Natural killer cell (primary cell): ENCODE measurements around the gene DGKQ. TPM values are rescaled to one million over a fixed set of nuclear protein-coding genes. Genes with fewer than 3 reads are reported as not detected.
A peak's percentile ranks its signal among the peaks of the same experiment; 100 is the strongest.

Experiments used
- ATAC-seq, 3 donors: fragments of 150-1000 bp in 2 of 3; fragments of 200-7000 bp in 1 of 3; cut with Tn5 transposase; 1 replicate in 1 of 3; 2 replicates in 2 of 3; pipeline ENCODE4 v1.10.0; 2021; ENCODE audit warnings: mild to moderate bottlenecking in 2 of 3, moderate library complexity in 2 of 3
- DNase-seq, 2 donors: peaks; one replicate each; pipeline versions ENCODE4 v3.0.0 to v3.0.0-alpha.2; 2013 to 2021; ENCODE audit warnings: mixed read lengths in 1 of 2
- H3K27ac ChIP-seq: one replicate; pipeline ENCODE4 v1.5.1; 2013; ENCODE audit warnings: mild to moderate bottlenecking, low read length
- H3K27me3 ChIP-seq: one replicate; pipeline ENCODE4 v1.6.1; 2013; ENCODE audit warnings: low read length; ENCODE audit not compliant: control insufficient read depth, insufficient read depth
- H3K36me3 ChIP-seq: one replicate; pipeline ENCODE4 v1.6.1; 2013; ENCODE audit warnings: low read length; ENCODE audit not compliant: control insufficient read depth, insufficient read depth
- H3K4me1 ChIP-seq: one replicate; pipeline ENCODE4 v1.6.1; 2013; ENCODE audit warnings: low read length; ENCODE audit not compliant: control insufficient read depth, insufficient read depth
- H3K4me3 ChIP-seq: one replicate; pipeline ENCODE4 v1.5.1; 2013; ENCODE audit warnings: low read length
- H3K9me3 ChIP-seq: one replicate; pipeline ENCODE4 v1.6.1; 2013; ENCODE audit warnings: low read length; ENCODE audit not compliant: control insufficient read depth, insufficient read depth
- H3K27ac Mint-ChIP-seq, 2 donors: one replicate each; pipeline ENCODE4 v1.8.0; 2022; ENCODE audit warnings: mild to moderate bottlenecking in 2 of 2, mixed read lengths in 2 of 2, moderate library complexity in 1 of 2
- H3K27me3 Mint-ChIP-seq, 2 donors: one replicate each; pipeline ENCODE4 v1.8.0; 2022; ENCODE audit warnings: low read depth in 2 of 2, mixed read lengths in 2 of 2
- H3K36me3 Mint-ChIP-seq: one replicate; pipeline ENCODE4 v1.8.0; 2022; ENCODE audit warnings: mixed read lengths
- H3K4me1 Mint-ChIP-seq, 2 donors: one replicate each; pipeline ENCODE4 v1.8.0; 2022; ENCODE audit warnings: mixed read lengths in 2 of 2
- H3K4me3 Mint-ChIP-seq: one replicate; pipeline ENCODE4 v1.8.0; 2022; ENCODE audit warnings: mild to moderate bottlenecking, moderate library complexity, mixed read lengths
- H3K9me3 Mint-ChIP-seq, 2 donors: one replicate each; pipeline ENCODE4 v1.8.0; 2022; ENCODE audit warnings: mixed read lengths in 2 of 2
- WGBS: methylation state at CpG from one replicate; pipeline ENCODE4 v1.1.7; 2013; ENCODE audit warnings: missing lambda C conversion rate; ENCODE audit not compliant: insufficient coverage; 5-methylcytosine and 5-hydroxymethylcytosine counted together
- intact Hi-C: fragments of 100-400 bp; cut with micrococcal nuclease; formaldehyde crosslinking; loops from one replicate; pipeline ENCODE4 v1.14.2; 2022
- total RNA-seq, 4 donors: library from RNA; stranded (reverse); fragments of 120-200 nt in 1 of 4; gene quantifications; one replicate each; pipeline versions ENCODE4 v1.2.3 to v1.2.4, GENCODE V29; 2013 to 2022
- TF ChIP-seq, protein P1 (sequence below): fragments of 200-600 bp; IDR thresholded peaks from one replicate; pipeline ENCODE4 v1.8.0; 2022; ENCODE audit warnings: antibody characterized with exemption

Gene DGKQ
- total RNA-seq, 3 donors from 2014 or later (not counting 1 experiment from before 2014, with no cell fraction given): 64.2 to 79.5 (median 65.2) TPM

DNA sequence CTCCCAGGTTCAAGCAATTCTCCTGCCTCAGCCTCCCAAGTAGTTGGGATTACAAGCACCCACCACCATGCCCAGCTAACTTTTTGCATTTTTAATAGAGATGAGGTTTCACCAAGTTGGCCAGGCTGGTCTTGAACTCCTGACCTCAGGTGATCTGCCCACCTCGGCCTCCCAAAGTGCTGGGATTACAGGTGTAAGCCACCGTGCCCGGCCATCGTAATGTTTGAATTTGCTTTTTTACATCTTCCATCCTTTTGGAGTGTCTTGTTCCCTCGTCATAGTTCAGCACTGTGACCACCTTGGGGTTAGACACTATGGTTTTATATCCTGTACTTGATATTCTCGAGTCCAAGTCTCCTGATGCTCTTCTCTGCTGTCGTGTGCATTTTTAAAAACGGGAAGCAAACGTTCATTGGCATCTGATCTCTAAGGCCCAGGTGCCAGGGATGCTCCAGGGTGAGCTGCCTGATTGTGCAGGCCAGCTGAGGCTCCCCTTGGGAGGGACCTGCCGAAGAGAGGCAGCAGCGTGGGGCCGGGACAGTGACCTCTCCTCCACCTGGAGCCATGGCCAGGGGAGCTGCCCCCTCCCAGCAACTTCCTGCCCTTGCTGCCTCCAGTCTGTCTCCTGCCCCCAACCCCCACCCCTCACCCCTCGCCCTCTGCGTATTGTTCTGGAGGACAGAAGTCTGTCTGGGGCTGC is 16.7 kb downstream of the DGKQ start:
- no peaks in the 10 kb centered on the region for H3K36me3 Mint-ChIP-seq
- H3K4me3 Mint-ChIP-seq: no peak overlapping the region
- peaks cover 4% of the 10 kb centered on the region in 2 donors for H3K4me1 Mint-ChIP-seq
- peak overlapping the region in 1 of 2 donors; percentile 26 for H3K27ac Mint-ChIP-seq
- H3K36me3 ChIP-seq: peaks cover 29% of the 10 kb centered on the region
- TF ChIP-seq, protein P1, sequence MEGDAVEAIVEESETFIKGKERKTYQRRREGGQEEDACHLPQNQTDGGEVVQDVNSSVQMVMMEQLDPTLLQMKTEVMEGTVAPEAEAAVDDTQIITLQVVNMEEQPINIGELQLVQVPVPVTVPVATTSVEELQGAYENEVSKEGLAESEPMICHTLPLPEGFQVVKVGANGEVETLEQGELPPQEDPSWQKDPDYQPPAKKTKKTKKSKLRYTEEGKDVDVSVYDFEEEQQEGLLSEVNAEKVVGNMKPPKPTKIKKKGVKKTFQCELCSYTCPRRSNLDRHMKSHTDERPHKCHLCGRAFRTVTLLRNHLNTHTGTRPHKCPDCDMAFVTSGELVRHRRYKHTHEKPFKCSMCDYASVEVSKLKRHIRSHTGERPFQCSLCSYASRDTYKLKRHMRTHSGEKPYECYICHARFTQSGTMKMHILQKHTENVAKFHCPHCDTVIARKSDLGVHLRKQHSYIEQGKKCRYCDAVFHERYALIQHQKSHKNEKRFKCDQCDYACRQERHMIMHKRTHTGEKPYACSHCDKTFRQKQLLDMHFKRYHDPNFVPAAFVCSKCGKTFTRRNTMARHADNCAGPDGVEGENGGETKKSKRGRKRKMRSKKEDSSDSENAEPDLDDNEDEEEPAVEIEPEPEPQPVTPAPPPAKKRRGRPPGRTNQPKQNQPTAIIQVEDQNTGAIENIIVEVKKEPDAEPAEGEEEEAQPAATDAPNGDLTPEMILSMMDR: no peak
- H3K4me3 ChIP-seq: no peak overlapping the region
- no peaks in the 10 kb centered on the region for H3K9me3 Mint-ChIP-seq
- no peaks in the 10 kb centered on the region for H3K9me3 ChIP-seq
- H3K4me1 ChIP-seq: no peaks in the 10 kb centered on the region
- H3K27ac ChIP-seq: no peak overlapping the region
- H3K27me3 Mint-ChIP-seq: no peaks in the 10 kb centered on the region
- intact Hi-C loops: no loop called here
- DNase-seq (no peak), ATAC-seq (no peak)
- no peaks in the 10 kb centered on the region for H3K27me3 ChIP-seq
- 90% methylated on average over 14 of the region's 14 CpGs for WGBS

DNA sequence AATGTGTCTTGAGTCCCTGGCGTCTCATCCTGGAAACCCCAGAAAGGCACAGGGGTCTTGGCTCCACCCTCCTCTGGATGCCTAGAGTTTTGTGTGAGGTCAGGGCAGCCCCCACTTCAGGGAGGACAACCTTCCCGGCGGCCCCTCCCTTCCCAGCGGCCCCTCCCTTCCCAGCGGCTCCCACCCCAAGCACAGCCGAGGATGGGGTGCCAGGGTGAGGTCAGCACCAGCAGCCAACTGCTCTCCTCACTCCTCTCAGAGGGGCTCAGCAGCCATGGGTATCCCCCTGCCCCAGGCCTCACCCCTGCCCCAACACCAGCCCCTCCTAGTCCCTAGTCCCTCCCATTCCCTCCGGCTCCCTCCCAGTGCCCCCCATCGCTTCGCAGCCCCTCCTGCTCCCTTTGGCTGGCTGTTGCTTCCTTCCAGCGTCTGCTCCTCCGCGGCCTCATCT is 17.4 kb downstream of the DGKQ start:
- H3K4me1 Mint-ChIP-seq: peaks cover 4% of the 10 kb centered on the region in 2 donors
- TF ChIP-seq, protein P1: no peak
- intact Hi-C loops: no loop called here
- no peaks in the 10 kb centered on the region for H3K9me3 Mint-ChIP-seq
- no peaks in the 10 kb centered on the region for H3K36me3 Mint-ChIP-seq
- H3K4me3 Mint-ChIP-seq: no peak overlapping the region
- no peak overlapping the region for H3K27ac Mint-ChIP-seq
- no peaks in the 10 kb centered on the region for H3K27me3 Mint-ChIP-seq
- no peak for DNase-seq
- no peaks in the 10 kb centered on the region for H3K4me1 ChIP-seq
- no peak overlapping the region for H3K4me3 ChIP-seq
- H3K9me3 ChIP-seq: no peaks in the 10 kb centered on the region
- no peak for ATAC-seq
- 88% methylated on average over 12 of the region's 12 CpGs for WGBS
- no peaks in the 10 kb centered on the region for H3K27me3 ChIP-seq
- peaks cover 29% of the 10 kb centered on the region for H3K36me3 ChIP-seq
- no peak overlapping the region for H3K27ac ChIP-seq

DNA sequence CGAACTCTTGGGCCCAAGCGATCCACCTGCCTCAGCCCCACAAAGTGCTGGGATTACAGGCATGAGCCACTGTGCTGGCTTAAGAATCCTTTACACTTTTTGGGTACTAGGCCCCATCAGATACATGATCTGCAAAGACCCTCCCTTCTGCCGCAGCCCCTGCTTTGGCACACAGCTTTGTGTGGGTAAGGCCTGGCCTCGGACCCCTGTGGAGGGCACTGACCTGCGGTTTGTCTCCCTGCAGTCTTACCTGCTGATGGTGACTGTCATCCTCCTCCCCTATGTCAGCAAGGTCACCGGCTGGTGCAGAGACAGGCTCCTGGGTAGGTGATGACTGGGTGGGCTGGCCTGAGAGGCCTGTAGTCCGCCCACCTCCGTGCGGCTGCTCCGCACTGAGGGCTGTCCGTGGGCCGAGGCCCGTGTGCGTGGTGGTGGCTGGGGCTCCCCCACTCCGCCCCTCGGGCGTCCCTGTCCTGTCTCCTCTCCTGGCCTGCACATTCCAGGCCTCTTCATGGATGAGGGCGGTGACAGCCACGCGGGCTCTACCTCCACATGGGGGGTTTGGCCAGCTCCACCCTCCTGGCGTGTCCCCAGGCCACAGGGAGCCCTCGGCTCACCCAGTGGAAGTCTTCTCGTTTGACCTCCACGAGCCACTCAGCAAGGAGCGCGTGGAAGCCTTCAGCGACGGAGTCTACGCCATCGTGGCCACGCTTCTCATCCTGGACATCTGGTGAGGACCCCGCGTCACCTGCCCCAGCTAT is 18.0 kb downstream of the DGKQ start:
- Mint-ChIP-seq H3K4me1 (peaks cover 4 to 10% of the 10 kb centered on the region in 2 donors), H3K9me3 (no peaks in the 10 kb centered on the region), H3K36me3 (no peaks in the 10 kb centered on the region), H3K27me3 (no peaks in the 10 kb centered on the region), H3K4me3 (no peak overlapping the region), H3K27ac (no peak overlapping the region)
- Histone ChIP-seq H3K27ac (no peak overlapping the region), H3K4me1 (no peaks in the 10 kb centered on the region), H3K9me3 (no peaks in the 10 kb centered on the region), H3K4me3 (no peak overlapping the region), H3K36me3 (peaks cover 28% of the 10 kb centered on the region), H3K27me3 (no peaks in the 10 kb centered on the region)
- DNase-seq: no peak
- intact Hi-C loops: no loop called here
- ATAC-seq: no peak
- TF ChIP-seq, protein P1: no peak
- 95% methylated on average over 32 of the region's 33 CpGs for WGBS
